ENCODE data around the gene SLC6A7.

DNA sequence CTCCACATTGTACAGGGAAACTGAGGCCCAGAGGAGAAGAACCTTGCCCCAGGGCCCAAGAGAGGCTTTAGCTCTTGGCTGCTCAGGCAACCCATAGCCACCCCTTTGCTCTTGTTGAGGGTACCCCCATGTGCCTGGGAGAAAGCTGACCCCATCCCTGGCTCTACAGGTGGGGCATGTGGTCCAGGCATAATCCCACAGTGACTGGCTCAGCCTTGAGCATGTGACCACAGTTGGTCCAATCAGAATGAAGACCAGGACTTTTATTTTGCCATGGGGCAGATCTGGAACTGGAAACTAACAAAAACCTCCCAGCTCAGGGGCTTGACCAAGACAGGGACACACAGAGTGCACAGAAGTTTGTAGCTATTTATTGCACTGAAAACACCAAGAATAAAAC, 29.3 kb downstream of the SLC6A7 start:
- TF ChIP-seq YY1 (IDR thresholded peaks at IDR 0.05; ENCODE audit: low read depth) (no peak), FOXM1 (IDR thresholded peaks at IDR 0.05; ENCODE audit: borderline replicate concordance, low read depth) (no peak), EP300 (IDR thresholded peaks at IDR 0.05; ENCODE audit: borderline replicate concordance) (no peak), ZBTB7A (IDR thresholded peaks at IDR 0.05; ENCODE audit: low read depth) (no peak)
- TF ChIP-seq, protein P1, sequence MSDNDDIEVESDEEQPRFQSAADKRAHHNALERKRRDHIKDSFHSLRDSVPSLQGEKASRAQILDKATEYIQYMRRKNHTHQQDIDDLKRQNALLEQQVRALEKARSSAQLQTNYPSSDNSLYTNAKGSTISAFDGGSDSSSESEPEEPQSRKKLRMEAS (IDR thresholded peaks at IDR 0.05), result 0 out of 2 replicates have a peak, but pooled peaks have one; percentile 12

Measured in Ishikawa (cell line).